ENCODE data around the gene COBL. TPM values are rescaled to one million over a fixed set of nuclear protein-coding genes. Genes with fewer than 3 reads are reported as not detected.
A peak's percentile ranks its signal among the peaks of the same experiment; 100 is the strongest.

Gene COBL
- total RNA-seq, 1 experiment from 2014 or later: 52.3 TPM

- Histone ChIP-seq H3K9me3 (ENCODE audit: control insufficient read depth, low read depth, low read length) (no peaks in the 10 kb centered on the region), H3T11ph (ENCODE audit: low read length) (no peak overlapping the region), H3K18ac (ENCODE audit: insufficient read length, low read depth, low read length) (no peak overlapping the region), H4K5ac (ENCODE audit: insufficient read length, low read depth, low read length) (no peak overlapping the region), H2BK12ac (ENCODE audit: insufficient read length, low read depth, low read length) (no peak overlapping the region), H3K4me1 (ENCODE audit: insufficient read depth, low read length) (peaks cover 5% of the 10 kb centered on the region; the same call in 1 of the 2 replicates), H2BK5ac (ENCODE audit: insufficient read length, low read length) (no peak overlapping the region), H4K8ac (replicated peaks; ENCODE audit: insufficient read length, low read depth, low read length) (no peak overlapping the region), H3K4ac (ENCODE audit: low read depth, low read length) (no peak overlapping the region), H2BK15ac (ENCODE audit: low read depth, low read length) (no peak overlapping the region), H3K23ac (ENCODE audit: insufficient read length, low read depth, low read length) (no peak overlapping the region), H3K14ac (ENCODE audit: insufficient read depth, low read length) (no peak overlapping the region), H2AK5ac (ENCODE audit: insufficient read length, low read length) (no peak overlapping the region), H4K91ac (ENCODE audit: insufficient read length, low read depth, low read length) (no peak overlapping the region), H2BK120ac (ENCODE audit: low read depth, low read length, poor library complexity, severe bottlenecking) (no peak overlapping the region), H2BK20ac (ENCODE audit: low read depth, low read length, poor library complexity, severe bottlenecking) (no peak overlapping the region), H3K79me1 (ENCODE audit: insufficient read depth, low read depth, low read length, poor library complexity, severe bottlenecking) (no peaks in the 10 kb centered on the region), H4K20me1 (ENCODE audit: control insufficient read depth, insufficient read depth, insufficient read length) (peaks cover 5% of the 10 kb centered on the region), H3K4me2 (ENCODE audit: insufficient read depth, insufficient read length, low read length) (no peak overlapping the region), H3K9ac (ENCODE audit: extremely low read depth, insufficient read length, low read length) (no peak overlapping the region), H3K27ac (ENCODE audit: insufficient read length, low read depth, low read length) (no peak overlapping the region), H3K27me3 (ENCODE audit: insufficient read depth, low read length) (no peaks in the 10 kb centered on the region), H3K23me2 (ENCODE audit: insufficient read length, low read depth, low read length, poor library complexity, severe bottlenecking) (no peaks in the 10 kb centered on the region), H2AFZ (ENCODE audit: low read length) (no peak overlapping the region), H3K79me2 (ENCODE audit: insufficient read depth, low read length) (no peaks in the 10 kb centered on the region), H3K56ac (ENCODE audit: insufficient read length, low read depth, low read length) (no peak overlapping the region)
- Mint-ChIP-seq H3K4me1 (peaks cover 57 to 60% of the 10 kb centered on the region in 2 experiments), H3K4me3 (no peak overlapping the region), H3K9me3 (no peaks in the 10 kb centered on the region), H3K27me3 (ENCODE audit: low read depth) (no peaks in the 10 kb centered on the region), H3K27ac (0 out of 7 replicates have a peak overlapping the region, but pooled peaks of 1 of the 3 experiments have one; percentile 28), H3K36me3 (ENCODE audit: insufficient read depth in 1 of 3, low read depth in 3 of 3) (no peaks in the 10 kb centered on the region)
- no CpG with 5 or more reads among the region's 18 CpGs for WGBS (ENCODE audit: extremely low coverage, insufficient read length, low lambda C conversion rate)
- TF ChIP-seq, protein P1, sequence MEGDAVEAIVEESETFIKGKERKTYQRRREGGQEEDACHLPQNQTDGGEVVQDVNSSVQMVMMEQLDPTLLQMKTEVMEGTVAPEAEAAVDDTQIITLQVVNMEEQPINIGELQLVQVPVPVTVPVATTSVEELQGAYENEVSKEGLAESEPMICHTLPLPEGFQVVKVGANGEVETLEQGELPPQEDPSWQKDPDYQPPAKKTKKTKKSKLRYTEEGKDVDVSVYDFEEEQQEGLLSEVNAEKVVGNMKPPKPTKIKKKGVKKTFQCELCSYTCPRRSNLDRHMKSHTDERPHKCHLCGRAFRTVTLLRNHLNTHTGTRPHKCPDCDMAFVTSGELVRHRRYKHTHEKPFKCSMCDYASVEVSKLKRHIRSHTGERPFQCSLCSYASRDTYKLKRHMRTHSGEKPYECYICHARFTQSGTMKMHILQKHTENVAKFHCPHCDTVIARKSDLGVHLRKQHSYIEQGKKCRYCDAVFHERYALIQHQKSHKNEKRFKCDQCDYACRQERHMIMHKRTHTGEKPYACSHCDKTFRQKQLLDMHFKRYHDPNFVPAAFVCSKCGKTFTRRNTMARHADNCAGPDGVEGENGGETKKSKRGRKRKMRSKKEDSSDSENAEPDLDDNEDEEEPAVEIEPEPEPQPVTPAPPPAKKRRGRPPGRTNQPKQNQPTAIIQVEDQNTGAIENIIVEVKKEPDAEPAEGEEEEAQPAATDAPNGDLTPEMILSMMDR (conservative IDR thresholded peaks at IDR 0.05): no peak
- peak; percentile 28 for DNase-seq
These were observed 87.5 kb downstream of the COBL start for GRCh38 chr7:51229106-51229537.

All from H9 (cell line).